NK-92 (cell line): ENCODE results near the gene CISTR.

Experiments
- DNase-seq: peaks from one replicate; lab custom pipeline; 2025; ENCODE audit not compliant: unreplicated experiment; lab: John Stamatoyannopoulos, UW

Gene CISTR

DNA sequence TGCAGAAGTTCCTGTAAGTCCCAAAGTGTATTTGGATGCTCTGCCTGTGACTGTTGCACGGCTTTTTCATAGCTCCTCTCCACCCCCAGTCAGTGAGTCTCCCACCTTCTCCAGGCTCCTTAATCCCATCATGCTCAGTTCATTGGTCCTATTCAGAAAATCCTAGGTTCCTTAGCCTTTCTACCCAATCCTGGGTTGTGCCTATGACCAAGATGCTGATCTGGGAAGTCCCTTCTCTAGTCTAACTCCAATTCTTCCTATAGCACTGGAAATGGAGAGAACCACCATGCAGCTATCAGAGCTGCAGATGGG lies 7.7 kb downstream of the CISTR start:
- no peak for DNase-seq

- DNase-seq = no peak
Observed at GRCh38 chr12:53743266-53744129, 8.3 kb downstream of the CISTR start.

GRCh38 chr12:53740130-53740491 lies 11.7 kb downstream of the CISTR start:
- DNase-seq = no peak

- no peak for DNase-seq
Observed at GRCh38 chr12:53739214-53740129, 12.3 kb downstream of the CISTR start.

DNA sequence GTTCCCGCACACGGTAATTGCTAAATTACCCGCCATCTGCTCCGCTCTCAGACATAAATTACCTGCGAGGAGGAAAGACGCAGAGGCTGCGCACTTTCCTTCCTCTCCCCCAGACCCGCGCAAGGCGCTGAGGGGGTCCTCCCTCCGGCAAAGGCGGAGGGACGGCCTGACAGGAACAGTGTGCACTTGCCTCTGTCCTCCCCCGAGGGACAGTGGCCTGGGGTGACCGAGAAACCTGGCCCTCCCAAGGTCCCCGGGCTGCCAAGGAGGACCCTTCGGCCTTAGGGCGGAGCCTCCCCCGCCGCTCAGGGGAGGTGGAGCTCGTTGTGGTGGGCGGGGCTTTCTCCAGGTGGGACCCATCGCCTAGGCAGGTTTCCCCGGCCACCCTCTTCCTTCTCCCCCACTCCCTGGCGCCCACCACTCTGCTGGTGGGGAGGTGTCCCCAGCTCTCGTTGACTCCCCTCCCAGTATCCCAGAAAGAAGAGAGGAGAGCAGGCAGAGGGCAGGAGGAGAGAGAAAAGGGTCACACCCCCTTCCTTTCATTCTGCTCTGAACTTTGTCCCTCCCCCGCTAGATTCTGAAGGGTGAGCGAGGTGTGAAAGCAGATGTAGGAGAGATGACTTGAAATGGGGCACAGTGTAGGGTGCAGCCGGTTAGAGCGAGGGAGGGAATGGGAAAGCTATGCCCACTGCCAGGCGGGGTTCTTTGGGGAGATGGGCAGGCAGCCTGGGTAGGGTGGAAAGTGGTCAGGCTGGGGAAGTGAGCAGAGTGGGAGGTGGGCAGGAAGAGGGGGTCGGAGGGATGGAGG lies 13.2 kb downstream of the CISTR start:
- DNase-seq = no peak

GRCh38 chr12:53737951-53738405 lies 13.8 kb downstream of the CISTR start:
- no peak for DNase-seq

DNA sequence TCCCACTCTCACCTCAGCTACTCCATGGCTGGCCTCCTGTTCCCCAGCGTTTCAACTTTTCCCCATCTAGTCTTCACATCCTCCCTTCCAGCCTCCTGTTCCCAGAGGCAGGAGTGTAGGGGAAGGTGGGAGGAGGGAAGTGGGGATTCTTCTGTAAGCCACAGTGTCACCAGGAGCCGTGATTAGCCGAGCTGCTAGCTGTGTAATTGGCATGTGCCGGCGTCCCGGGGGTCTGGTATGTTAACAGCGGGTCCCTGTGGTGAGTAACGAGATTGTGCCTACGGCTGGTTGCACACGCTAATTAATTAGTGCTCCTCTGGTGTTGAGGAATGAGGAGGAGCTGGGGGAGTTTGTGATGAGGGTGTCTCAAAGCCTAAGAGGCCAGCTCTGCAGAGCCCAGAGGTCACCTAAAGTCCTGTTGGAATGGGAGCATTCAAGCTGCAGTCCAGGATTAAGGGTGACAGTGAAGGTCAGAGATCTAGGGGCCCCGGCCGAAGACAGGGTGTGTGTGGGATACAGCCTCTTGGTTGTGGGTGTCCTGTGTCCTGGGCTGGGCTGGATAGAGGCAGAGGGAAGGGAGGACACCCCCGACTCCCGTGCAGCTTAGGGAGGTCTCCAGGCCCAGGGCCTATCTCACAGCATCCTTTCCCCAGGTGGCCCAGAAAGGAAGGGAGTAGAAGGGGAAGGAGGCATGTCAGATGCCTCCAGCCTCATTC lies 14.5 kb downstream of the CISTR start:
- no peak for DNase-seq

- DNase-seq = no peak
Observed at GRCh38 chr12:53736592-53736991, 15.2 kb downstream of the CISTR start.

- DNase-seq = no peak
Observed at GRCh38 chr12:53735556-53735955, 16.2 kb downstream of the CISTR start.

- no peak for DNase-seq
Observed at GRCh38 chr12:53734425-53734824, 17.4 kb downstream of the CISTR start.

GRCh38 chr12:53733807-53734200 lies 18.0 kb downstream of the CISTR start:
- DNase-seq = no peak

- no peak for DNase-seq
Observed at GRCh38 chr12:53733051-53733806, 18.6 kb downstream of the CISTR start.

DNA sequence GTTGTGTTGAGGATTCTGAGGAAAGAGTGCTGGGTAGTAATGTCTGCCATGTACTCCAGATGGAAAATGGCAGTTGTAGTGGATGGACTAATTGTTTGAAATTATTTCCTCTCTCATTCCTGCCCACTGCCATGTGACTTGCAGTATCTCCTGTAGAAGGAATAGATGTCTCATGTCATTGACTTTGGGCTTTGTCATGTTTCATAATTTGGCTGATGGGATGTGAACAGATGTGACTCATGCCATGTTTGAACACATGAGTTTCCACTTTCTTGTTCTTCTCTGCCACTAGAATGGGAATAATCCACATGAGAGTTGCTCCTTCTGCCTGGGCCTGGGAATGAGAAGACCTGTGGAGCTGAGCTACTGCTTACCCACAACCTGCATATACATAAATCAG lies 22.1 kb downstream of the CISTR start:
- DNase-seq = no peak

DNA sequence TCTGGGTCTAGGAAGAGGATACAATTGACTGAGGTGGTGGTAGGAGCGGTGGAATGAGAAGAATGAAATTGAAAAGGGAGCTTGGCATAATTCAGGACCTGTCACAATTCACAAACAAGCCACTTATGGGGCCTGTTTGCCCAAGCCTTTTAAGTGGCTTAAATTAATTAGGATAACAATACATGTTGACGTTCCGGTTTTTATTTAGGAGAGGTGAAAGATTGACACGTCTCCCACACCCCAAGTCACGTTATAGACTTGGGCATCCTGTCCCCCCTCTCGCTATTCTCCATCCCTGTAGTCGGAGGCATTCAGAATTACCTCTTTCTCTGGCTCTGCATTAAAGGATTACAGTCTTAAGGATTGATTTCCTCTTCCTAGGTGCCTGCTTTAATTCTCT lies 23.6 kb downstream of the CISTR start:
- no peak for DNase-seq

DNA sequence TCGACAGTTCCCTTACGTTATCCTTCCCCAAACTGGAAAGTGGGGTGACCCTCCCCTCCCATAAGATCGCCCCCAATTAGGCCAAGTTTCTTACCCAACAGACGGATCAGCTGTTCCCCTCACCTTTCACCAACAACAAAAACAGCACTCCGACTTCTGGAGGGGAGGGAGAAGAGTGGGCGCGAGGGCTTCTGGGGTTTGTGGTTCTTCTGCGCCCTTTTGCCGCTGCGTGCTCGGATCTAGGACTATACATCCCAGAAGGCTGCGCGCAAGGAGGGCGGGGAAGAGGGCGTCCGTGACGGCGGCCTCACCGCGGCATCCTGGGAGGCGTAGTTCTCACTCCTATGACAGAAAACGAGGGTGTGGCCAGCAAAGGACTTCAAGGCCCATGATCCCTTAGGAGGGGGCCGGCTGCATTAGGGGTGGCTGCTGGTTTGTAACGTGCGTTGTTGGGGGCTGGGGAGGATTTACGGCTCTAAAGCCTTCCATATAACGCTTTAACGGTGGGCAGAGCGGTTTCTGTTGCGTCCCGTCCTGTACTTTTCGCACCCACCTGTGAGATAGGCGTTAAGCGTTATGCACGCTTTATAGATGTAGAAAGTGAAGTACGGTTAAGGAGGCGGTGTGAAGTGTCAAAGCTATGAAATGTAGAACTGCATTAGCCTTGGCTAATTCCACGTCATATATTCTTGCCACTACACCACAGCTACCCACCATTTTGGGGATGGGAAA lies 24.3 kb downstream of the CISTR start, which contains the start of gene CALCOCO1:
TSS of gene CALCOCO1 (minus strand) at position 143 of the 732 bp plus-strand sequence. CDS start 2,210 bp downstream, outside the sequence.
- peak; percentile 82 for DNase-seq

DNA sequence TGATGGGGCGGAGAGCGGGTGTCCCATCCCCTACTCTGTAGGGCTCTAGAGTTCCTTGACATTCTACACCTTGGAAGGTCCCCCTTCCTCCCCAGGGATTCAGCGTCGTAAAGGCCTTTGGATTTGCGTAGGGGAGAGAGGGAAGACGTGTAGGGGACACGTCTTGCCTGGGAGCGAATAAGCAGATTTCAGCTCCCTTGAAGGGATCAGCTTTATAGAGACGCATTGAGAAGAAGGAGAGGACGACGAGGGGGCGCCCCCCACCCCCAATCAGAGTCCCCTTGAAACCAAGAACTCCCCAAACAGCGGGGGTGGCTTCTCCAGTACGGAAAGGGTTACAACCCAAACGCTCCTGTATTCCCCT lies 24.9 kb downstream of the CISTR start:
- DNase-seq = no peak

DNA sequence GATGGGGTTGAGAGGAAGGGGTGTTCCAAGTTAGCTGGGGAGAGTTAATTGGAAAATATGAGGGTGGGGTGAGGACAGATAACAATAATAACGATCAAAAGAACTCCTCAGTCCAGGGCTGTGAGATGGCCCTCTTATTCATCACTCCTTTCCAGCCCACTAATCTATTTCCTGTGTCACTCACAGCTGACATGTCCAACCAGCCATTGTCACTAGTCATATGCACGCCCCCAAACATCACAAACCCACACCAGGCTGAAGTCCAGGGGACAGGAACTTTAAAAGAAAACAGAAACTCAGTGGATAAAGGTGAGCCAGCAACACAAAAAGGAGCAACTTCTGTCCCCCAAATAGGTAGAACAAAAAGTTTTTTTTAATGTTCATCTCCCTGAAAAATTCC lies 25.4 kb downstream of the CISTR start:
- DNase-seq = no peak

GRCh38 chr12:53725824-53726223 lies 26.0 kb downstream of the CISTR start:
- no peak for DNase-seq

DNA sequence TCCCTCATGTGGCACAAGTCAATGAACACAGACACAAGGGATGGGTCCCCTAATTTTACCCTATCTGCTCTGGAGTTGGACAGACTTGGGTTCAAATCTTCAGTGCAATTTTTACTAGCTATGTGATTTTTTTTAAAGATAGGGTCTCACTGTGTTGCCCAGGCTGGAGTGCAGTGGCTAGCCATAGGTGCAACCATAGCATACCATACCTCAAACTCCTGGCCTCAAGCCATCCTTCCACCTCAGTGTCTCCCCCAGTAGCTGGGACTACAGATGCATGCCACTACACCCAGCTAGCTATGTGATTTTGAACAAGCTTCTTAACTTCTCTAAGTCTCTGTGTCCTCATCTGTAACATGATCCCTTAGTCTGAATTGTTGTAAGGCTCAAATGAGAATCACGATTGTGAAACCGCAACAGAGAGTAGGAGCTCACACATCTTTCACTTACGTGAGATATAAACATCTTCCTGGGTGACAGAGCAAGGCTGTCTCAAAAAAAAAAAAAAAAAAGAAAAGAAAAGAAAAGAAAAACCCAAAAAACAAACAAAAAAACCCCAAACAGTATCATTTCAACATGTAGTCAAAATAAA lies 29.2 kb downstream of the CISTR start:
- no peak for DNase-seq
